Aorta (tissue), 5 donors: ENCODE data around the gene CNNM2. TPM values are rescaled to one million over a fixed set of nuclear protein-coding genes. Genes with fewer than 3 reads are reported as not detected.
"Not testable (repeated sequence)": the region's sequence is repeated elsewhere in the genome, so short reads cannot be mapped to it uniquely, and the experiment has no call there.

Source experiments
- ATAC-seq: fragments of 200-7000 bp; cut with Tn5 transposase; one replicate; pipeline ENCODE4 v1.9.1; 2022; ENCODE audit warnings: moderate library complexity; ENCODE audit not compliant: low FRiP score
- DNase-seq, 2 donors: peaks; one replicate each; pipeline ENCODE4 v3.0.0-alpha.2; 2020
- H3K27ac ChIP-seq, 2 donors: one replicate each; pipeline ENCODE4 v1.5.1; 2013; ENCODE audit warnings: low read length in 2 of 2, mild to moderate bottlenecking in 2 of 2, moderate library complexity in 2 of 2, control low read depth in 1 of 2, inconsistent platforms in 1 of 2, low read depth in 1 of 2
- H3K27me3 ChIP-seq, 2 donors: one replicate each; pipeline ENCODE4 v1.6.1; 2013; ENCODE audit warnings: control low read depth in 1 of 2, low read length in 1 of 2, mild to moderate bottlenecking in 1 of 2, moderate library complexity in 1 of 2; ENCODE audit not compliant: insufficient read depth in 2 of 2, control insufficient read depth in 1 of 2
- H3K36me3 ChIP-seq, 2 donors: one replicate each; pipeline ENCODE4 v1.6.1; 2013; ENCODE audit warnings: control low read depth in 1 of 2, low read length in 1 of 2, mild to moderate bottlenecking in 1 of 2; ENCODE audit not compliant: insufficient read depth in 2 of 2, control insufficient read depth in 1 of 2
- H3K4me1 ChIP-seq, 2 donors: one replicate each; pipeline ENCODE4 v1.6.1; 2013; ENCODE audit warnings: low read length in 2 of 2, control low read depth in 1 of 2, mild to moderate bottlenecking in 1 of 2, moderate library complexity in 1 of 2; ENCODE audit not compliant: insufficient read depth in 2 of 2, control insufficient read depth in 1 of 2
- H3K4me3 ChIP-seq, 2 donors: one replicate each; pipeline ENCODE4 v1.5.1; 2013; ENCODE audit warnings: low read length in 2 of 2, control low read depth in 1 of 2, mild to moderate bottlenecking in 1 of 2
- H3K9me3 ChIP-seq: one replicate; pipeline ENCODE4 v1.6.1; 2013; ENCODE audit warnings: mild to moderate bottlenecking, low read length; ENCODE audit not compliant: control insufficient read depth
- WGBS, 2 donors: extraction: QIAGEN DNeasy Blood & Tissue Kit; methylation state at CpG; one replicate each; pipeline ENCODE4 v1.1.7; 2013; 5-methylcytosine and 5-hydroxymethylcytosine counted together
- intact Hi-C, 2 donors: fragments of 100-400 bp; cut with DNase I; formaldehyde crosslinking; loops; one replicate each; pipeline versions ENCODE4 v1.14.2 to v1.15.0; 2022
- polyA plus RNA-seq, 2 donors: library from polyadenylated mRNA; stranded (reverse); fragments of 200-250 nt; gene quantifications; one replicate each; pipeline ENCODE4 v1.2.3, GENCODE V29; 2013
- total RNA-seq, 2 donors: library from RNA; stranded (reverse); fragmentation: NEBNext Ultra II Directional; extraction: Animal tissue kit (Norgen Biotek cat#: 25700); gene quantifications; one replicate each; pipeline ENCODE4 v1.2.1, GENCODE V29; 2021
- donor health status: healthy with polysubstance abuse.
- donor health status: Bipolar disorder and iron deficiency.
- donor health status: DM: no; HTN: no; CAD: no.
- donor health status: DM: no; HTN: no; CAD: no.
- donor health status: DM: yes; HTN: yes; CAD: no.

Gene CNNM2
- total and polyA plus RNA-seq, 4 donors = 3.0 to 30.8 (median 9.6) TPM

- 78 to 80% methylated on average over 4 of the region's 4 CpGs for WGBS, 2 donors
- no peak for ATAC-seq
- no peak for DNase-seq
- Histone ChIP-seq H3K4me3 (no peak overlapping the region), H3K9me3 (no peaks in the 10 kb centered on the region), H3K27me3 (no peaks in the 10 kb centered on the region), H3K4me1 (peaks cover 3 to 4% of the 10 kb centered on the region in 2 donors), H3K36me3 (peaks cover 0 to 2% of the 10 kb centered on the region in 2 donors), H3K27ac (no peak overlapping the region)
- intact Hi-C loops = no loop called here
These were observed 31.8 kb downstream of the CNNM2 start for GRCh38 chr10:102949916-102950315.

GRCh38 chr10:102951316-102951715 is 33.2 kb downstream of the CNNM2 start:
- ATAC-seq = no peak
- H3K9me3 ChIP-seq = no peaks in the 10 kb centered on the region
- intact Hi-C loops = no loop called here
- no peak overlapping the region for H3K4me3 ChIP-seq
- H3K36me3 ChIP-seq = no peaks in the 10 kb centered on the region
- 88 to 90% methylated on average over 3 of the region's 3 CpGs for WGBS, 2 donors
- H3K4me1 ChIP-seq = no peaks in the 10 kb centered on the region
- H3K27me3 ChIP-seq = no peaks in the 10 kb centered on the region
- no peak for DNase-seq
- H3K27ac ChIP-seq = no peak overlapping the region

GRCh38 chr10:102959360-102959759 is 41.3 kb downstream of the CNNM2 start:
- H3K9me3 ChIP-seq = no peaks in the 10 kb centered on the region
- ATAC-seq (no peak), DNase-seq (no peak)
- H3K4me1 ChIP-seq = no peaks in the 10 kb centered on the region
- no peak overlapping the region for H3K27ac ChIP-seq
- no peaks in the 10 kb centered on the region for H3K36me3 ChIP-seq
- no peaks in the 10 kb centered on the region for H3K27me3 ChIP-seq
- no peak overlapping the region for H3K4me3 ChIP-seq
- WGBS, 2 donors = 99 to 100% methylated on average over 1 of the region's 1 CpG
- intact Hi-C loops = no loop called here

- Histone ChIP-seq H3K27ac (no peak overlapping the region), H3K36me3 (no peaks in the 10 kb centered on the region), H3K4me3 (no peak overlapping the region), H3K4me1 (no peaks in the 10 kb centered on the region), H3K27me3 (no peaks in the 10 kb centered on the region), H3K9me3 (no peaks in the 10 kb centered on the region)
- no peak for DNase-seq
- intact Hi-C loops = no loop called here
- 87 to 88% methylated on average over 5 of the region's 5 CpGs for WGBS, 2 donors
- ATAC-seq = no peak
These were observed 42.1 kb downstream of the CNNM2 start for GRCh38 chr10:102960157-102960556.

- no peak for ATAC-seq
- DNase-seq = no peak
- intact Hi-C loops = no loop called here
- Histone ChIP-seq H3K4me3 (no peak overlapping the region), H3K36me3 (no peaks in the 10 kb centered on the region), H3K27ac (no peak overlapping the region), H3K27me3 (no peaks in the 10 kb centered on the region), H3K4me1 (no peaks in the 10 kb centered on the region), H3K9me3 (no peaks in the 10 kb centered on the region)
- 82 to 84% methylated on average over 1 of the region's 1 CpG for WGBS, 2 donors
These were observed 44.2 kb downstream of the CNNM2 start for GRCh38 chr10:102962267-102962666.

- intact Hi-C loops = no loop called here
- no peak overlapping the region for H3K27ac ChIP-seq
- H3K36me3 ChIP-seq = no peaks in the 10 kb centered on the region
- H3K27me3 ChIP-seq = no peaks in the 10 kb centered on the region
- H3K4me1 ChIP-seq = no peaks in the 10 kb centered on the region
- no peak for ATAC-seq
- no peak overlapping the region for H3K4me3 ChIP-seq
- DNase-seq = no peak
- WGBS, 2 donors = 66 to 67% methylated on average over 6 of the region's 6 CpGs
- H3K9me3 ChIP-seq = no peaks in the 10 kb centered on the region
These were observed 45.1 kb downstream of the CNNM2 start for GRCh38 chr10:102962951-102963755.

GRCh38 chr10:102963756-102964025 is 45.6 kb downstream of the CNNM2 start:
- DNase-seq = no peak
- Histone ChIP-seq H3K4me3 (no peak overlapping the region), H3K9me3 (no peaks in the 10 kb centered on the region), H3K4me1 (no peaks in the 10 kb centered on the region), H3K27ac (no peak overlapping the region), H3K27me3 (no peaks in the 10 kb centered on the region), H3K36me3 (no peaks in the 10 kb centered on the region)
- no peak for ATAC-seq
- intact Hi-C loops = no loop called here
- WGBS, 2 donors = 69 to 81% methylated on average over 2 of the region's 2 CpGs

GRCh38 chr10:102964064-102964463 is 46.0 kb downstream of the CNNM2 start:
- intact Hi-C loops, H3K4me1 ChIP-seq, H3K36me3 ChIP-seq, H3K4me3 ChIP-seq, DNase-seq, H3K9me3 ChIP-seq, ATAC-seq, H3K27me3 ChIP-seq, H3K27ac ChIP-seq: not testable (repeated sequence)
- 97 to 100% methylated on average over 2 of the region's 2 CpGs for WGBS, 2 donors

- no peaks in the 10 kb centered on the region for H3K9me3 ChIP-seq
- DNase-seq (no peak), ATAC-seq (no peak)
- intact Hi-C loops = loop anchor here in 1 of 2 donors (5.0 kb wide), 1 partner anchor 32 kb away; no protein-coding TSS in a partner anchor
- H3K4me1 ChIP-seq = no peaks in the 10 kb centered on the region
- no peaks in the 10 kb centered on the region for H3K27me3 ChIP-seq
- WGBS, 2 donors = 89 to 92% methylated on average over 8 of the region's 8 CpGs
- H3K36me3 ChIP-seq = no peaks in the 10 kb centered on the region
- H3K27ac ChIP-seq = no peak overlapping the region
- H3K4me3 ChIP-seq = no peak overlapping the region
These were observed 46.6 kb downstream of the CNNM2 start for GRCh38 chr10:102964713-102965112.
